ENCODE data around the gene SMIM41. TPM values are rescaled to one million over a fixed set of nuclear protein-coding genes. Genes with fewer than 3 reads are reported as not detected.
A peak's percentile ranks its signal among the peaks of the same experiment; 100 is the strongest.

Gene SMIM41
- total and polyA plus RNA-seq, 11 donors = 0.08 to 0.65 (median 0.32) TPM; not detected in 6

DNA sequence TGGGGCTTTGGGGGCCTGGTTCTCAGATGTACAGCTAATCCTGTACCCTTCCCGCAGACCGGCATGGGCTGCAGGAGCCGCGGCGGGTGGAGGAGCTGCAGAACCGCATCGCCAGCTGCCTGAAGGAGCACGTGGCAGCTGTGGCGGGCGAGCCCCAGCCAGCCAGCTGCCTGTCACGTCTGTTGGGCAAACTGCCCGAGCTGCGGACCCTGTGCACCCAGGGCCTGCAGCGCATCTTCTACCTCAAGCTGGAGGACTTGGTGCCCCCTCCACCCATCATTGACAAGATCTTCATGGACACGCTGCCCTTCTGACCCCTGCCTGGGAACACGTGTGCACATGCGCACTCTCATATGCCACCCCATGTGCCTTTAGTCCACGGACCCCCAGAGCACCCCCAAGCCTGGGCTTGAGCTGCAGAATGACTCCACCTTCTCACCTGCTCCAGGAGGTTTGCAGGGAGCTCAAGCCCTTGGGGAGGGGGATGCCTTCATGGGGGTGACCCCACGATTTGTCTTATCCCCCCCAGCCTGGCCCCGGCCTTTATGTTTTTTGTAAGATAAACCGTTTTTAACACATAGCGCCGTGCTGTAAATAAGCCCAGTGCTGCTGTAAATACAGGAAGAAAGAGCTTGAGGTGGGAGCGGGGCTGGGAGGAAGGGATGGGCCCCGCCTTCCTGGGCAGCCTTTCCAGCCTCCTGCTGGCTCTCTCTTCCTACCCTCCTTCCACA, 20.7 kb upstream of the SMIM41 start:
- Histone ChIP-seq H3K4me3 (no peak overlapping the region), H3K4me1 (peaks cover 0 to 43% (median 18%) of the 10 kb centered on the region in 12 donors), H3K36me3 (peaks cover 7 to 63% (median 56%) of the 10 kb centered on the region in 9 donors), H3K27ac (peak overlapping the region in 2 of 12 donors; percentile 35 to 98), H3K9me3 (no peaks in the 10 kb centered on the region), H3K27me3 (no peaks in the 10 kb centered on the region)
- intact Hi-C loops (cut with DNase I) = no loop called here
- DNase-seq (peak in 3 of 5 donors; percentile 26 to 68 (median 52)), ATAC-seq (peak in 1 of 4 donors; percentile 0)
- WGBS, 4 donors = 71 to 80% (median 79%) methylated on average over 21 to 25 of the region's 25 CpGs
- TF ChIP-seq, protein P1, sequence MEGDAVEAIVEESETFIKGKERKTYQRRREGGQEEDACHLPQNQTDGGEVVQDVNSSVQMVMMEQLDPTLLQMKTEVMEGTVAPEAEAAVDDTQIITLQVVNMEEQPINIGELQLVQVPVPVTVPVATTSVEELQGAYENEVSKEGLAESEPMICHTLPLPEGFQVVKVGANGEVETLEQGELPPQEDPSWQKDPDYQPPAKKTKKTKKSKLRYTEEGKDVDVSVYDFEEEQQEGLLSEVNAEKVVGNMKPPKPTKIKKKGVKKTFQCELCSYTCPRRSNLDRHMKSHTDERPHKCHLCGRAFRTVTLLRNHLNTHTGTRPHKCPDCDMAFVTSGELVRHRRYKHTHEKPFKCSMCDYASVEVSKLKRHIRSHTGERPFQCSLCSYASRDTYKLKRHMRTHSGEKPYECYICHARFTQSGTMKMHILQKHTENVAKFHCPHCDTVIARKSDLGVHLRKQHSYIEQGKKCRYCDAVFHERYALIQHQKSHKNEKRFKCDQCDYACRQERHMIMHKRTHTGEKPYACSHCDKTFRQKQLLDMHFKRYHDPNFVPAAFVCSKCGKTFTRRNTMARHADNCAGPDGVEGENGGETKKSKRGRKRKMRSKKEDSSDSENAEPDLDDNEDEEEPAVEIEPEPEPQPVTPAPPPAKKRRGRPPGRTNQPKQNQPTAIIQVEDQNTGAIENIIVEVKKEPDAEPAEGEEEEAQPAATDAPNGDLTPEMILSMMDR (IDR thresholded peaks at IDR 0.05) = no peak
- no peak for TF ChIP-seq POLR2A (IDR thresholded peaks at IDR 0.05)

DNA sequence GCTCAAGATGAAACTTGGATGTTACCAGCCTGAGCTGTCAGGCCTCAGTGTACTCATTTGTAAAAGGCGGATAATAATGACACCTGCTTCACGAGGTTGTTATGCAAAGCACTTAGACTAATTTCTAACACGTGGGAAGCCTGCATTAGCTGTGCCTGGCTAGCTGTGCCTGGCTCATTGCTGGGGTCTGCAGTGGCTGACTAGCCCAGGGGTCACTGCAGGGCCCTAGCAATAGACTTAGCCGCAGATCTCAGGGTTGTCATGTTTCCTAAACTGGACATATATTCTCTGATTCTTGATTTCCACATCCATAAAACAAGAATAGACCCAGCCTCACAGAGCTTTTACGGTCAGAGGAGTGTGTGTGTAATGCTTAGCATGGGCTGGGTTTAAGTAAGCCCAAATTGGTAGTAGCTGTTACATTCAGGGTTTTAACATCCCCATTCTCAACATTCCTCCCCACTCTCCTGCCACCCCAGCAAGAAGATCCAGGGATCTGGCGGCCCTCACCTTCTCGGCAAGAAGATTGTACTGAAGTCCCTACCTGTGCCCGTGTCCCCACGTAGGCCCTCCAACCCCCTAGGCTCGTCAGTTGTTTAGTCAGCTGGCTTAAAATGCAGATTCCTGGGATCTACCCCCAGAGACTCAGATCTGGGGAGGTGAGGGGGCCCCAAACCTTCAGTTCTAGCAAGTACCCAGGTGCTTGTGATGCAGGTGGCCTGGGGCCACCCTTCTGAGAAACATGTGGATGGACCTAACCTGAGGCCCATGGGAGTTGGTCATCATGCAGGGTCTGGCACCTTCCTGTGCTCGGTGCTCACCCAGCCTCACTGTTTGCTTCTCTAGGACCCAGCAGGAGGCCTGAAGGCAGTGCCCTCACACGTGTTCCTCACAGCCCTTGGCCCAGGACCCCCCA, 19.7 kb upstream of the SMIM41 start:
- TF ChIP-seq, protein P1 (IDR thresholded peaks at IDR 0.05) = no peak
- no peak for TF ChIP-seq POLR2A (IDR thresholded peaks at IDR 0.05)
- peaks cover 6 to 53% (median 46%) of the 10 kb centered on the region in 9 donors for H3K36me3 ChIP-seq
- DNase-seq (peak in 1 of 5 donors; percentile 50), ATAC-seq (peak in 3 of 4 donors; percentile 2 to 7 (median 4))
- peak overlapping the region in 1 of 12 donors; percentile 50 for H3K27ac ChIP-seq
- no peak overlapping the region for H3K4me3 ChIP-seq
- WGBS, 4 donors = 84 to 88% (median 85%) methylated on average over 10 to 12 of the region's 12 CpGs
- H3K27me3 ChIP-seq = no peaks in the 10 kb centered on the region
- intact Hi-C loops (cut with DNase I) = no loop called here
- no peaks in the 10 kb centered on the region for H3K9me3 ChIP-seq
- H3K4me1 ChIP-seq = peaks cover 0 to 38% (median 18%) of the 10 kb centered on the region in 12 donors

DNA sequence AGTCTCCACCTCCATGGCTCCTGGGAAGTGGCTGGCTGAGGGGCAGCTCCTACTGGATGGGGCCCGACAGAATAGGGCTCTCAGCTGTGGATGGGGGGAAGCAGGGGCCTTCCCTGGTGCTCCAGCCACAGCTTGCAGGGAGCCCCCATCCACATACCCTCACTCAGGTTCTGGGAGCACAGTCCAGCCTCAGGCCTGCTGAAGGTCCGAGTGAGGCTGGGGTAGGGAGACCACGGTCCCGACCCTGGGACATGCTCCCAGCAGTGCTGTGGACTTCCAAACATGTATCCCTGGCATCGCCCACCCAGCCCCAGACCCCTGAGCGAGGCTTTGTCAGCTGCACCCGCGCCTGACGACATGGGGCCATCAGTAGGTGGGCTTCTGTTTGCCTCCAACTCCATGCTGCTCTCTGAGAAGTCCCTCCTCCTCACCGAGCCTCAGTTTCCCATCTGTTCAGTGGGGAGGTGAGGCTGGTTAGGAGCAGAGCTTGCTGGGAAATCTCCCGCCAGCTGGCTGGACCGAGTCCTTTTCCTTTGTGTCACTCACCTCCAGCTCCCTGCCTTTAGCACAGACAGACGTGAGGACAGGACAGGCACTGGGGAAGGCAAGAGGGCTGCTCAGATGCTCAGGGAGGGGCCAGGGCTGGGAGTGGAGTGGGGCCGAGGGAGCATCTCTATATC, 18.9 kb upstream of the SMIM41 start:
- H3K4me1 ChIP-seq = peaks cover 0 to 34% (median 18%) of the 10 kb centered on the region in 12 donors
- WGBS, 4 donors = 82 to 84% (median 83%) methylated on average over 9 to 14 of the region's 14 CpGs
- TF ChIP-seq, protein P1 (IDR thresholded peaks at IDR 0.05) = no peak
- TF ChIP-seq POLR2A (IDR thresholded peaks at IDR 0.05) = no peak
- peak overlapping the region in 1 of 12 donors; percentile 50 for H3K27ac ChIP-seq
- H3K27me3 ChIP-seq = no peaks in the 10 kb centered on the region
- intact Hi-C loops (cut with DNase I) = no loop called here
- ATAC-seq (peak in 3 of 4 donors; percentile 0 to 4 (median 2)), DNase-seq (peak in 2 of 5 donors; percentile 27)
- no peaks in the 10 kb centered on the region for H3K9me3 ChIP-seq
- peaks cover 0 to 45% (median 38%) of the 10 kb centered on the region in 9 donors for H3K36me3 ChIP-seq
- no peak overlapping the region for H3K4me3 ChIP-seq
